Brain microvascular endothelial cell (primary cell): ENCODE data around the gene NUMB.

Experiments
- DNase-seq: peaks from one replicate; pipeline ENCODE4 v3.0.0-alpha.2; 2020
- H3K27ac ChIP-seq: fragments of 250-450 bp; sonication (Bioruptor Pico); 2 replicates; pipeline ENCODE4 v1.5.1; 2020; ENCODE audit warnings: mild to moderate bottlenecking, moderate library complexity
- H3K27me3 ChIP-seq: fragments of 250-450 bp; sonication (Bioruptor Pico); replicated peaks from 2 replicates; pipeline ENCODE4 v1.5.1; 2020; ENCODE audit warnings: mild to moderate bottlenecking
- H3K36me3 ChIP-seq: fragments of 250-450 bp; sonication (Bioruptor Pico); replicated peaks from 2 replicates; pipeline ENCODE4 v1.5.1; 2020; ENCODE audit warnings: mild to moderate bottlenecking
- H3K4me3 ChIP-seq: 2 replicates; pipeline ENCODE4 v1.5.1; 2011; ENCODE audit warnings: low read depth, mild to moderate bottlenecking, control low read depth, low read length, moderate library complexity
- in situ Hi-C: cut with HindIII; loops from 2 replicates; pipeline ENCODE4 v1.10.0; 2017; ENCODE audit warnings: low sequenced_read_pairs, low pct_ligation_motif_present
- TF ChIP-seq, protein P1 (sequence below): IDR thresholded peaks from 2 replicates; pipeline ENCODE4 v1.5.1; 2011; ENCODE audit warnings: low read depth, mild to moderate bottlenecking, moderate library complexity, low read length, control low read depth, inconsistent platforms; ENCODE audit errors: missing control alignments

The NUMB gene

DNA sequence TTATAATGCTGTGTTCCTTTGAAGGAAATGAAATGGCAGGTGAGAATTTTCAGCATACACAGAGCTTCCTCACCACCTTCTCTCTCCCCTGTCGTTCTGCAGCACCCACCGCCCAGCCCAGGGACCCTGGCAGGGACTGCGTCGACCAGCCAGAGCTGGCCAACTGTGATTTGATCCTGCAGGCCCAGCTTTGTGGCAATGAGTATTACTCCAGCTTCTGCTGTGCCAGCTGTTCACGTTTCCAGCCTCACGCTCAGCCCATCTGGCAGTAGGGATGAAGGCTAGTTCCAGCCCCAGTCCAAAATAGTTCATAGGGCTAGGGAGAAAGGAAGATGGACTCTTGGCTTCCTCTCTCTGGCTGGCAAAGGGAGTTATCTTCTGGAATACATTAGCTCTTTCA, 186.0 kb downstream of the NUMB start:
- TF ChIP-seq, protein P1, sequence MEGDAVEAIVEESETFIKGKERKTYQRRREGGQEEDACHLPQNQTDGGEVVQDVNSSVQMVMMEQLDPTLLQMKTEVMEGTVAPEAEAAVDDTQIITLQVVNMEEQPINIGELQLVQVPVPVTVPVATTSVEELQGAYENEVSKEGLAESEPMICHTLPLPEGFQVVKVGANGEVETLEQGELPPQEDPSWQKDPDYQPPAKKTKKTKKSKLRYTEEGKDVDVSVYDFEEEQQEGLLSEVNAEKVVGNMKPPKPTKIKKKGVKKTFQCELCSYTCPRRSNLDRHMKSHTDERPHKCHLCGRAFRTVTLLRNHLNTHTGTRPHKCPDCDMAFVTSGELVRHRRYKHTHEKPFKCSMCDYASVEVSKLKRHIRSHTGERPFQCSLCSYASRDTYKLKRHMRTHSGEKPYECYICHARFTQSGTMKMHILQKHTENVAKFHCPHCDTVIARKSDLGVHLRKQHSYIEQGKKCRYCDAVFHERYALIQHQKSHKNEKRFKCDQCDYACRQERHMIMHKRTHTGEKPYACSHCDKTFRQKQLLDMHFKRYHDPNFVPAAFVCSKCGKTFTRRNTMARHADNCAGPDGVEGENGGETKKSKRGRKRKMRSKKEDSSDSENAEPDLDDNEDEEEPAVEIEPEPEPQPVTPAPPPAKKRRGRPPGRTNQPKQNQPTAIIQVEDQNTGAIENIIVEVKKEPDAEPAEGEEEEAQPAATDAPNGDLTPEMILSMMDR: no peak
- H3K27me3 ChIP-seq: no peaks in the 10 kb centered on the region
- H3K36me3 ChIP-seq: peaks cover 37% of the 10 kb centered on the region
- H3K27ac ChIP-seq: no peak overlapping the region
- no peak for DNase-seq
- H3K4me3 ChIP-seq: no peak overlapping the region
- in situ Hi-C loops: no loop called here

DNA sequence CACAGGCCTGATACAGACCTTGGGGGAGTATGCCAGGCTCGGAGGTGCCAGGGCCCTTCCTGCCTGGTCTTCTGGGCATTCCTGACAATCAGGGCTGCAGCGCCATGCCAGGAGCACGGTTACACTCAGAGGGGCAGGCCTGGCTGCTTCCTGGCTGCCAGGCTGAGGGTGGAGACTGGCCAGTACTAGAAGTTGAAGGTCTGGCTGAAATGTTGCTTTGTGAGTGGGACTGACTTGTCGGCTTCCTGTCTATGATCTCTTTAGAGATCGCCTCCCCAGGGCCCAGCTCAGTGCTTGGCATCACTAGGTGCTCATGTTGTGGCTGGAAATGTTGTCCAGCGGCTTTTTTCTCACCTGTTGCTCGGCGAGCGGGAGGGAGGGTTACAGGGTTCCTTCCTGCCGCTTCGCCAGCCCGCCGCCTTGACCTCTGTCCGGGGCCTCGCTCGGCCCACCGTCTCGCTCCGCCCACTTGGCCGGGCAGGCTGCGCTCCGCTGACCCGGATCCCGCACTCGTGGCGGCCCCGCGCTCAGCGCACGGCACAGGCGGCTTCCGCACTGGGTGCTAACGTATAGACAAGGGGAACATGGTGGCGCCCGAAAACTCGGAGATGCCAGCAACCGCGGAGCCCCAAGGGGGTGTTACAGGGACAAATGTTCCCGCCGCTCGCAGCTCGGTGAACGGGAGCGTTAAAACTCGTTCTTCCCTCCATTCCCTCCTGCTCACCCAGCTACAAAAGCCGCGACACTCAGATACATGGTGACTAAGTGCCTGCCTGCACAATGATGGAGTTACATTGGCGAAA, 188.4 kb downstream of the NUMB start:
- Histone ChIP-seq H3K27me3 (no peaks in the 10 kb centered on the region), H3K27ac (no peak overlapping the region), H3K4me3 (peak overlapping the region; percentile 42), H3K36me3 (peaks cover 13% of the 10 kb centered on the region)
- DNase-seq: no peak
- in situ Hi-C loops: no loop called here
- TF ChIP-seq, protein P1: no peak

DNA sequence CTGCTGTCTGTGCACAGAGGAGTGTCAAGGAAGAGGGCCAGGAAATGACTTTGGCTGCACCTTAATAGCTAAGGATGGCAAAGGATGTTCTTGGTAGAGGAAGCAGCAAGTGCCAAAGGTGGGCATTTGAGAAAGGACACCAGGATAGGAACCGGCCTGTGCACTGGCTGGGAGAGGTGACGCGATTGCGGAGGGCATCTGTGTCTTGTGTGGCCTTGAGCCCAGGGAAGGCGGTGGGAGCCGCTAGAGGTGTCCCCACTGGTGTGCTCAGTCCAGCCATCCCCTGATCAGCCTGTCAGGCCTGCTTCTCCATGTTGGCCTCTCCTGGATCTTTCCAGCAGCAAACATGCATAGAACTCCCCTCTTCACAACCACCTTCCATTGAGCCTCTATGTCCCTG, 190.9 kb downstream of the NUMB start:
- in situ Hi-C loops: no loop called here

DNA sequence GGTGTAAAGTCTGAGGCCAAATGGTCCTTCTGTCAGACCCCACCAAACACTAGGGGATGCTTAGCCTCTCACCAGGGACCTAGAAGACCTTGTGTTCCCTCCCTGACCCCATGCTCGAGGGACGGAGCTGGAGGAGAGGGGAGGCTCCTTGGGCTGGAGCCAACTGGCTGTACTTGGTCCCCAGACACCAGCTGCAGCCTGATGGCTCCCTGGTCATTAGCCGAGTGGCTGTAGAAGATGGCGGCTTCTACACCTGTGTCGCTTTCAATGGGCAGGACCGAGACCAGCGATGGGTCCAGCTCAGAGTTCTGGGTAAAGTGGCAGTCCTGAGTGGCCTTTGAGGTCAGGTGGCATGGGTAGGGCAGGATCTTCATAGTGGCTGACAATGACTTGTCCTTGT, 192.0 kb downstream of the NUMB start:
- H3K27ac ChIP-seq: no peak overlapping the region
- H3K27me3 ChIP-seq: no peaks in the 10 kb centered on the region
- in situ Hi-C loops: no loop called here
- TF ChIP-seq, protein P1: no peak
- no peak overlapping the region for H3K4me3 ChIP-seq
- no peak for DNase-seq
- no peaks in the 10 kb centered on the region for H3K36me3 ChIP-seq

More for the DNA sequence above, 190.9 kb downstream of the NUMB start:
- no peak overlapping the region for H3K27ac ChIP-seq
- TF ChIP-seq, protein P1: no peak
- DNase-seq: no peak
- no peak overlapping the region for H3K4me3 ChIP-seq
- peaks cover 2% of the 10 kb centered on the region for H3K36me3 ChIP-seq
- no peaks in the 10 kb centered on the region for H3K27me3 ChIP-seq

DNA sequence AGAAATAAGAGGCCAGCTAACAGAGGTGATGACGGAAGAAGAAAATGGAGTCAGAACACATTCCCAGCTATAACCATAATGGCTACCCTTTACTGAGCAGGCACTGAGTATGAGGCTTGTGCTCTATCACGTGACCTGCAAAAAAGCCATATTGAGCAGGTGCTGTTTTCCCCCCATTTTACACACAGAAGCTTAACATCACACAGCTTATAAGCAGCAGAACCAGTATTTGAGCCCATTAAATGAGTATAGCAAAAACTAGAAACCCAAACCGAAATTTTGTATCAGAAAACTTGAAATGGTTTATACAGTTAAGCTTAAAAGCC, 192.7 kb downstream of the NUMB start:
- H3K27ac ChIP-seq: no peak overlapping the region
- TF ChIP-seq, protein P1: no peak
- in situ Hi-C loops: no loop called here
- no peak for DNase-seq
- H3K36me3 ChIP-seq: no peaks in the 10 kb centered on the region
- no peaks in the 10 kb centered on the region for H3K27me3 ChIP-seq
- H3K4me3 ChIP-seq: no peak overlapping the region
